Measurements from ENCODE around the gene IL25. TPM values are rescaled to one million over a fixed set of nuclear protein-coding genes. Genes with fewer than 3 reads are reported as not detected.
"Not testable (repeated sequence)": the region's sequence is repeated elsewhere in the genome, so short reads cannot be mapped to it uniquely, and the experiment has no call there.

The IL25 gene
- total RNA-seq, 1 donor from 2014 or later: not detected

- TF ChIP-seq, protein P1, sequence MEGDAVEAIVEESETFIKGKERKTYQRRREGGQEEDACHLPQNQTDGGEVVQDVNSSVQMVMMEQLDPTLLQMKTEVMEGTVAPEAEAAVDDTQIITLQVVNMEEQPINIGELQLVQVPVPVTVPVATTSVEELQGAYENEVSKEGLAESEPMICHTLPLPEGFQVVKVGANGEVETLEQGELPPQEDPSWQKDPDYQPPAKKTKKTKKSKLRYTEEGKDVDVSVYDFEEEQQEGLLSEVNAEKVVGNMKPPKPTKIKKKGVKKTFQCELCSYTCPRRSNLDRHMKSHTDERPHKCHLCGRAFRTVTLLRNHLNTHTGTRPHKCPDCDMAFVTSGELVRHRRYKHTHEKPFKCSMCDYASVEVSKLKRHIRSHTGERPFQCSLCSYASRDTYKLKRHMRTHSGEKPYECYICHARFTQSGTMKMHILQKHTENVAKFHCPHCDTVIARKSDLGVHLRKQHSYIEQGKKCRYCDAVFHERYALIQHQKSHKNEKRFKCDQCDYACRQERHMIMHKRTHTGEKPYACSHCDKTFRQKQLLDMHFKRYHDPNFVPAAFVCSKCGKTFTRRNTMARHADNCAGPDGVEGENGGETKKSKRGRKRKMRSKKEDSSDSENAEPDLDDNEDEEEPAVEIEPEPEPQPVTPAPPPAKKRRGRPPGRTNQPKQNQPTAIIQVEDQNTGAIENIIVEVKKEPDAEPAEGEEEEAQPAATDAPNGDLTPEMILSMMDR (IDR thresholded peaks at IDR 0.05; ENCODE audit: unreplicated experiment): no peak
- no peaks in the 10 kb centered on the region for H3K9me3 Mint-ChIP-seq
- peaks cover 4% of the 10 kb centered on the region for H3K4me1 Mint-ChIP-seq
- no peaks in the 10 kb centered on the region for H3K36me3 Mint-ChIP-seq
- H3K27ac Mint-ChIP-seq: no peak overlapping the region
- peaks cover 38% of the 10 kb centered on the region for H3K27me3 Mint-ChIP-seq (ENCODE audit: low read depth)
- DNase-seq (ENCODE audit: low spot score in 2 of 2, unreplicated experiment in 2 of 2): no peak
- H3K4me3 Mint-ChIP-seq: no peak overlapping the region
Measured at GRCh38 chr14:23382276-23382675, 9.7 kb downstream of the IL25 start.

GRCh38 chr14:23382731-23383440, 10.3 kb downstream of the IL25 start:
- no peak for DNase-seq (ENCODE audit: low spot score in 2 of 2, unreplicated experiment in 2 of 2)
- Mint-ChIP-seq H3K27me3 (ENCODE audit: low read depth) (peaks cover 41% of the 10 kb centered on the region), H3K4me3 (no peak overlapping the region), H3K36me3 (no peaks in the 10 kb centered on the region), H3K27ac (no peak overlapping the region), H3K9me3 (no peaks in the 10 kb centered on the region), H3K4me1 (peaks cover 4% of the 10 kb centered on the region)
- TF ChIP-seq, protein P1 (IDR thresholded peaks at IDR 0.05; ENCODE audit: unreplicated experiment): no peak

DNA sequence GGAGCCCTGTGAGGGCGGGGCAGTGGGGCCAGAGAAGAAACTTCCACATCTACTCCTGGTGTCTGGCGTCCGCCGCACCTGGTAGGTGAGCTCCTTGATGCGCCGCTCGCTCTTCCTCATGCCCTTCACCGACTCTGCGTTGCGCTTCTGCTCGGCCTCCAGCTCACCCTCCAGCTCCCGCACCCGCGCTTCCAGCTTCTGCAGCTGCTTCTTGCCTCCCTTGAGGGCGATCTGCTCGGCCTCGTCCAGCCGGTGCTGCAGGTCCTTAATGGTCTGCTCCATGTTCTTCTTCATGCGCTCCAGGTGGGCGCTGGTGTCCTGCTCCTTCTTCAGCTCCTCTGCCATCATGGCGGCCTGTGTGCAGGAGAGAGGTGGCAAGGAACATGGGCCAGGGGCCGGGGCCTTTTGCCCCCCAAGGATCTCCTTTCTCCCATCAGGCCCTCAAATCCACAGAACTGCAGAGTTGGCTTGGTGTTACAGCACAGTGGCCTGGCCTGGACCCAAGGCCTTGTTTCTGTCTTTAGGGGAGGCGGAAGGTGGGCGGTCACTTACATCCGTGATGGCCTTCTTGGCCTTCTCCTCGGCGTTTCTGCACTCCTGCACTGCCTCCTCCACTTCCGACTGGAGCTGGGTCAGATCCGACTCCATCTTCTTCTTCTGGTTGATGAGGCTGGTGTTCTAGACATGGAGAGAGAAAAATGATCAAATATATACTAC, 11.9 kb downstream of the IL25 start:
- TF ChIP-seq, protein P1 (IDR thresholded peaks at IDR 0.05; ENCODE audit: unreplicated experiment): no peak
- Mint-ChIP-seq H3K27ac (no peak overlapping the region), H3K36me3 (no peaks in the 10 kb centered on the region), H3K9me3 (no peaks in the 10 kb centered on the region), H3K27me3 (ENCODE audit: low read depth) (peaks cover 41% of the 10 kb centered on the region), H3K4me1 (peaks cover 4% of the 10 kb centered on the region), H3K4me3 (no peak overlapping the region)
- no peak for DNase-seq (ENCODE audit: low spot score in 2 of 2, unreplicated experiment in 2 of 2)

- Mint-ChIP-seq H3K4me1 (peaks cover 4% of the 10 kb centered on the region), H3K27ac (no peak overlapping the region), H3K36me3 (no peaks in the 10 kb centered on the region), H3K9me3 (no peaks in the 10 kb centered on the region), H3K27me3 (ENCODE audit: low read depth) (peaks cover 40% of the 10 kb centered on the region), H3K4me3 (no peak overlapping the region)
- TF ChIP-seq, protein P1 (IDR thresholded peaks at IDR 0.05; ENCODE audit: unreplicated experiment): no peak
- no peak for DNase-seq (ENCODE audit: low spot score in 2 of 2, unreplicated experiment in 2 of 2)
Measured at GRCh38 chr14:23385244-23385641, 12.6 kb downstream of the IL25 start.

DNA sequence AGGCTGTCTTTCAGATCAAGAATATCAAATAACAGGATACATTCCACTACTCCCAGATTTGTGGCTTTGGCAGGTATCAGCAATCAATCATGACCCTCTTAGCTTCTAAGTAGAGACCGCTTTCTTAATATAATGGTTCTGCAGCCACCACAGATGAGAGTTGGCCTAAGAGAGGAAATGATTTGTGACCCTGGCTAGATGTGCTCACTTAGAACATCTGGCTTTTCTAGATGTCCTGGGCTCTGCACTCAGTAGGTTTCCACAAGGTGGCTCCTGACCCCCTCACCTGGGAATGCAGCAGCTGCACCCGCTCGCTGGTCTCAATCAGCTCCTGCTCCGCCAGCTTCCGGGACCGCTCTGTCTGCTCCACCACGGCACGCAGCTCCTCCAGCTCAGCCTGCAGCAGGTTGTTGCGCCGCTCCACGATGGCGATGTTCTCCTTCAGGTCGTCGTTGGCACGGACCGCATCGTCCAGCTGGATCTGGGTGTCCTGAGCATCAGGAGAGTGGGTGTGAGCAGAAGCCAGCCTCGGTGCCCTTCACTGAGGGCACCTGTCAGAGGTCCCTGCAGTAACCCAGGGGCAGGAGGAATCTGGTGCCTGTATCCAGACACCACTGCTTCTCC, 13.1 kb downstream of the IL25 start:
- peaks cover 4% of the 10 kb centered on the region for H3K4me1 Mint-ChIP-seq

GRCh38 chr14:23386266-23386657, 13.7 kb downstream of the IL25 start:
- H3K9me3 Mint-ChIP-seq; DNase-seq (ENCODE audit: low spot score in 2 of 2, unreplicated experiment in 2 of 2); H3K27ac Mint-ChIP-seq; H3K36me3 Mint-ChIP-seq; H3K4me3 Mint-ChIP-seq; H3K4me1 Mint-ChIP-seq: not testable (repeated sequence)
- peaks cover 43% of the 10 kb centered on the region for H3K27me3 Mint-ChIP-seq (ENCODE audit: low read depth)

More for the DNA sequence above, 13.1 kb downstream of the IL25 start:
- TF ChIP-seq, protein P1 (IDR thresholded peaks at IDR 0.05; ENCODE audit: unreplicated experiment): no peak
- peaks cover 43% of the 10 kb centered on the region for H3K27me3 Mint-ChIP-seq (ENCODE audit: low read depth)
- no peak overlapping the region for H3K4me3 Mint-ChIP-seq
- H3K9me3 Mint-ChIP-seq: no peaks in the 10 kb centered on the region
- no peaks in the 10 kb centered on the region for H3K36me3 Mint-ChIP-seq
- DNase-seq (ENCODE audit: low spot score in 2 of 2, unreplicated experiment in 2 of 2): no peak
- H3K27ac Mint-ChIP-seq: no peak overlapping the region

Measured in mesothelial cell of epicardium (in vitro differentiated cells).